Stimulated activated naive CD4-positive, alpha-beta T cell treated with Interleukin-2 at 50 U/mL for 16 hours (primary cell): ENCODE data around the gene KCNK6.
A peak's percentile ranks its signal among the peaks of the same experiment; 100 is the strongest.

Experiments used
- DNase-seq: peaks from one replicate; lab custom pipeline; 2025; lab: John Stamatoyannopoulos, UW

KCNK6 gene

GRCh38 chr19:38298821-38299680 is 20.6 kb upstream of the KCNK6 start:
- no peak for DNase-seq

- no peak for DNase-seq
Measured at GRCh38 chr19:38303517-38304351, 15.9 kb upstream of the KCNK6 start, which contains the start of gene C19orf33. Gene C19orf33 (plus strand): TSS chr19:38304251. CDS start chr19:38304262, 11 bp downstream.

GRCh38 chr19:38304352-38304865 is 15.2 kb upstream of the KCNK6 start:
- no peak for DNase-seq

GRCh38 chr19:38304866-38305429 is 14.7 kb upstream of the KCNK6 start:
- DNase-seq: no peak

- no peak for DNase-seq
Measured at GRCh38 chr19:38306236-38306635, 13.4 kb upstream of the KCNK6 start.

GRCh38 chr19:38307076-38307475 is 12.6 kb upstream of the KCNK6 start:
- no peak for DNase-seq

GRCh38 chr19:38307597-38307996 is 12.0 kb upstream of the KCNK6 start:
- no peak for DNase-seq

- DNase-seq: no peak
Measured at GRCh38 chr19:38308006-38308766, 11.5 kb upstream of the KCNK6 start.

- DNase-seq: no peak
Measured at GRCh38 chr19:38308926-38309614, 10.6 kb upstream of the KCNK6 start.

- no peak for DNase-seq
Measured at GRCh38 chr19:38309615-38310278, 9.9 kb upstream of the KCNK6 start.

GRCh38 chr19:38310279-38310670 is 9.4 kb upstream of the KCNK6 start:
- no peak for DNase-seq

- DNase-seq: no peak
Measured at GRCh38 chr19:38310986-38311385, 8.7 kb upstream of the KCNK6 start.

- DNase-seq: peak; percentile 98
Measured at GRCh38 chr19:38315657-38316476, 3.8 kb upstream of the KCNK6 start, which contains the start of gene YIF1B. Gene YIF1B (minus strand): TSS chr19:38315947. CDS start chr19:38315917, 30 bp downstream.

GRCh38 chr19:38316477-38317067 is 3.1 kb upstream of the KCNK6 start:
- no peak for DNase-seq

GRCh38 chr19:38317104-38317612 is 2.5 kb upstream of the KCNK6 start:
- DNase-seq: no peak

- no peak for DNase-seq
Measured at GRCh38 chr19:38318660-38319059, 985 bp upstream of the KCNK6 start.

GRCh38 chr19:38320969-38321339 is 1.3 kb downstream of the KCNK6 start:
- DNase-seq: no peak

GRCh38 chr19:38321646-38322196 is 2.1 kb downstream of the KCNK6 start:
- DNase-seq: no peak

GRCh38 chr19:38323291-38323690 is 3.6 kb downstream of the KCNK6 start:
- DNase-seq: no peak
